GM23338 (cell line): ENCODE data around the gene PMVK. TPM values are rescaled to one million over a fixed set of nuclear protein-coding genes. Genes with fewer than 3 reads are reported as not detected.
A peak's percentile ranks its signal among the peaks of the same experiment; 100 is the strongest.

Source experiments
- ATAC-seq: fragments of 200-7000 bp; cut with Tn5 transposase; 3 replicates; pipeline ENCODE4 v1.9.1; 2020
- DNase-seq: peaks from one replicate; pipeline ENCODE4 v3.0.0-alpha.2; 2015; ENCODE audit warnings: low spot score
- H2AFZ ChIP-seq: fragments of 200-600 bp; sonication (generic); 2 replicates; pipeline ENCODE4 v1.8.0; 2016; ENCODE audit warnings: antibody characterized with exemption, mild to moderate bottlenecking, moderate library complexity
- H3F3A ChIP-seq: fragments of 200-600 bp; sonication (generic); replicated peaks from 2 replicates; pipeline ENCODE4 v1.8.0; 2017; ENCODE audit warnings: antibody characterized with exemption, mixed run types, low read depth
- H3K27ac ChIP-seq: fragments of 200-600 bp; sonication (generic); 2 replicates; pipeline ENCODE4 v1.6.1; 2016; ENCODE audit warnings: low read depth
- H3K27me3 ChIP-seq: fragments of 200-600 bp; sonication (generic); 2 replicates; pipeline ENCODE4 v1.8.0; 2016; ENCODE audit warnings: mild to moderate bottlenecking, mixed run types, moderate library complexity; ENCODE audit not compliant: insufficient read depth
- H3K36me3 ChIP-seq: fragments of 200-600 bp; sonication (generic); 2 replicates; pipeline ENCODE4 v1.8.0; 2016; ENCODE audit warnings: mild to moderate bottlenecking; ENCODE audit not compliant: insufficient read depth
- H3K4me1 ChIP-seq: fragments of 200-600 bp; sonication (generic); 2 replicates; pipeline ENCODE4 v1.8.0; 2016; ENCODE audit warnings: mild to moderate bottlenecking, moderate library complexity; ENCODE audit not compliant: insufficient read depth
- H3K4me2 ChIP-seq: fragments of 200-600 bp; sonication (generic); 2 replicates; pipeline ENCODE4 v1.7.1; 2017; ENCODE audit warnings: mixed run types
- H3K4me3 ChIP-seq: fragments of 200-600 bp; sonication (generic); 2 replicates; pipeline ENCODE4 v1.6.1; 2016; ENCODE audit warnings: mixed run types
- H3K79me2 ChIP-seq: fragments of 200-600 bp; sonication (generic); replicated peaks from 2 replicates; pipeline ENCODE4 v1.8.0; 2017; ENCODE audit warnings: mild to moderate bottlenecking; ENCODE audit not compliant: insufficient read depth
- H3K9me2 ChIP-seq: fragments of 200-600 bp; sonication (generic); 2 replicates; pipeline ENCODE4 v1.8.0; 2017; ENCODE audit not compliant: insufficient read depth
- H4K20me1 ChIP-seq: fragments of 200-600 bp; sonication (generic); replicated peaks from 2 replicates; pipeline ENCODE4 v1.8.0; 2017; ENCODE audit warnings: mild to moderate bottlenecking; ENCODE audit not compliant: insufficient read depth
- H3K27ac Mint-ChIP-seq: 2 replicates; pipeline ENCODE4 v1.8.0; 2020; ENCODE audit warnings: inconsistent platforms, mild to moderate bottlenecking, moderate library complexity, mixed read lengths
- H3K27me3 Mint-ChIP-seq: 3 replicates; pipeline ENCODE4 v1.8.0; 2022; ENCODE audit warnings: low read depth, mild to moderate bottlenecking, moderate library complexity, mixed read lengths, inconsistent platforms; ENCODE audit not compliant: insufficient read depth, poor library complexity
- H3K36me3 Mint-ChIP-seq: 3 replicates; pipeline ENCODE4 v1.8.0; 2021; ENCODE audit warnings: low read depth, mild to moderate bottlenecking, inconsistent platforms, moderate library complexity, mixed read lengths
- H3K4me1 Mint-ChIP-seq: 3 replicates; pipeline ENCODE4 v1.8.0; 2020; ENCODE audit warnings: mild to moderate bottlenecking, inconsistent platforms, mixed read lengths
- H3K4me3 Mint-ChIP-seq: 3 replicates; pipeline ENCODE4 v1.8.0; 2021; ENCODE audit warnings: moderate library complexity, mild to moderate bottlenecking, inconsistent platforms, mixed read lengths
- H3K9me3 Mint-ChIP-seq: 3 replicates; pipeline ENCODE4 v1.8.0; 2020; ENCODE audit warnings: moderate library complexity, mild to moderate bottlenecking, inconsistent platforms, mixed read lengths
- CREB1 ChIP-seq: fragments of 250-450 bp; sonication (Bioruptor Pico); IDR thresholded peaks from 2 replicates; pipeline ENCODE4 v1.5.0; 2020; ENCODE audit warnings: low read depth, mild to moderate bottlenecking, moderate library complexity
- CTCF ChIP-seq, 2 experiments: fragments of 200-600 bp in 1 of 2; sonication (generic) in 1 of 2; conservative IDR thresholded peaks; 2 replicates each; pipeline versions ENCODE4 v1.5.1 to v1.6.1; 2016 to 2017; ENCODE audit warnings: antibody characterized with exemption in 2 of 2, low read depth in 2 of 2, mild to moderate bottlenecking in 2 of 2, moderate library complexity in 1 of 2
- ETS1 ChIP-seq: IDR thresholded peaks from 2 replicates; pipeline ENCODE4 v1.6.1; 2016; ENCODE audit warnings: antibody characterized with exemption
- EZH2 ChIP-seq: fragments of 200-600 bp; sonication (generic); IDR thresholded peaks from one replicate; pipeline ENCODE4 v1.8.0; 2017; ENCODE audit warnings: antibody characterized with exemption, mild to moderate bottlenecking, low read depth; ENCODE audit not compliant: unreplicated experiment
- EZH2phosphoT487 ChIP-seq: fragments of 200-600 bp; sonication (generic); IDR thresholded peaks from one replicate; pipeline ENCODE4 v1.8.1; 2018; ENCODE audit warnings: antibody characterized with exemption; ENCODE audit not compliant: unreplicated experiment
- JUNB ChIP-seq: IDR thresholded peaks from one replicate; pipeline ENCODE4 v1.6.1; 2016; ENCODE audit warnings: antibody characterized with exemption; ENCODE audit not compliant: unreplicated experiment
- NANOG ChIP-seq: IDR thresholded peaks from 2 replicates; pipeline ENCODE4 v1.6.1; 2016; ENCODE audit warnings: antibody characterized with exemption, borderline replicate concordance
- POLR2AphosphoS5 ChIP-seq: IDR thresholded peaks from 2 replicates; pipeline ENCODE4 v1.6.1; 2016; ENCODE audit warnings: antibody characterized with exemption, low read depth
- REST ChIP-seq: IDR thresholded peaks from one replicate; pipeline ENCODE4 v1.6.1; 2018; ENCODE audit warnings: antibody characterized with exemption; ENCODE audit not compliant: unreplicated experiment
- STAT1 ChIP-seq: IDR thresholded peaks from one replicate; pipeline ENCODE4 v1.6.1; 2016; ENCODE audit warnings: antibody characterized with exemption; ENCODE audit not compliant: unreplicated experiment
- ZNF114 ChIP-seq: fragments of 250-450 bp; sonication (Bioruptor Pico); IDR thresholded peaks from 2 replicates; pipeline ENCODE4 v1.5.0; 2020; ENCODE audit warnings: mild to moderate bottlenecking, moderate library complexity
- ZNF331 ChIP-seq: fragments of 250-450 bp; sonication (Bioruptor Pico); IDR thresholded peaks from 2 replicates; pipeline ENCODE4 v1.5.0; 2020; ENCODE audit warnings: low read depth, mild to moderate bottlenecking, moderate library complexity
- ZNF462 ChIP-seq: fragments of 250-450 bp; sonication (Bioruptor Pico); IDR thresholded peaks from 2 replicates; pipeline ENCODE4 v1.5.0; 2020; ENCODE audit warnings: mild to moderate bottlenecking, moderate library complexity
- polyA plus RNA-seq: library from polyadenylated mRNA; unstranded; fragments of >200 nt; fragmentation: Nextera tagmentation; extraction: Ambion mirVana; gene quantifications from 2 replicates; pipeline ENCODE4 v1.2.1, GENCODE V29; 2016
- total RNA-seq: library from RNA; depleted of rRNA; stranded (reverse); fragments of >200 nt; shearing (Covaris generic); gene quantifications from 2 replicates; pipeline ENCODE4 v1.2.3, GENCODE V29; 2014

Gene PMVK
- total and polyA plus RNA-seq, 2 experiments from 2014 or later: 8.1 to 25.0 TPM

- peak overlapping the region; percentile 82 for H3K4me3 ChIP-seq
- peak overlapping the region; percentile 90 for H3K4me2 ChIP-seq
- peak overlapping the region; percentile 97; the same call in 1 of the 2 replicates for H3K27ac ChIP-seq
- H4K20me1 ChIP-seq: peaks cover 15% of the 10 kb centered on the region
- DNase-seq (no peak), ATAC-seq (no peak)
- H3K9me2 ChIP-seq: no peaks in the 10 kb centered on the region
- peaks cover 16% of the 10 kb centered on the region for H3K4me1 ChIP-seq
- H3K27me3 ChIP-seq: no peaks in the 10 kb centered on the region
- H3K27ac Mint-ChIP-seq: peak overlapping the region; percentile 88
- H2AFZ ChIP-seq: no peak overlapping the region
- H3F3A ChIP-seq: peaks cover 27% of the 10 kb centered on the region
- no peak overlapping the region for H3K4me3 Mint-ChIP-seq
- H3K36me3 Mint-ChIP-seq: peaks cover 48% of the 10 kb centered on the region
- peaks cover 3% of the 10 kb centered on the region; the same call in 1 of the 3 replicates for H3K9me3 Mint-ChIP-seq
- peaks cover 36% of the 10 kb centered on the region for H3K4me1 Mint-ChIP-seq
- TF ChIP-seq NANOG (no peak), STAT1 (no peak), EZH2 (no peak), ZNF462 (CRISPR knock-in tag) (no peak), ZNF114 (CRISPR knock-in tag) (no peak), JUNB (no peak), CREB1 (no peak), CTCF (conservative IDR thresholded peaks at IDR 0.05; ENCODE audit: low read depth in 2 of 2) (no peak), EZH2phosphoT487 (no peak), ZNF331 (CRISPR knock-in tag) (no peak), POLR2AphosphoS5 (no peak), ETS1 (no peak), REST (no peak)
- peaks cover 14% of the 10 kb centered on the region for H3K27me3 Mint-ChIP-seq
- H3K36me3 ChIP-seq: peaks cover 26% of the 10 kb centered on the region
- peaks cover 43% of the 10 kb centered on the region for H3K79me2 ChIP-seq
Observed at GRCh38 chr1:154969860-154970452, 33.4 kb upstream of the PMVK start.
